NB4 (cell line): ENCODE measurements around the gene SYNJ1.
"Not testable (repeated sequence)": the region's sequence is repeated elsewhere in the genome, so short reads cannot be mapped to it uniquely, and the experiment has no call there.

Experiments used
- DNase-seq: peaks from one replicate; pipeline ENCODE4 v3.0.0; 2010; ENCODE audit warnings: low read depth
- H3K4me3 ChIP-seq: one replicate; pipeline ENCODE4 v1.5.1; 2011; ENCODE audit warnings: mild to moderate bottlenecking, low read depth, low read length, moderate library complexity
- CTCF ChIP-seq: IDR thresholded peaks from one replicate; pipeline ENCODE4 v1.5.1; 2012; ENCODE audit warnings: low read depth, low read length
- MAX ChIP-seq: IDR thresholded peaks from 2 replicates; pipeline ENCODE4 v1.6.1; 2011; ENCODE audit warnings: low read depth, low read length
- MYC ChIP-seq: IDR thresholded peaks from 2 replicates; pipeline ENCODE4 v1.6.1; 2011; ENCODE audit warnings: low read depth, low read length
- POLR2A ChIP-seq: IDR thresholded peaks from 2 replicates; pipeline ENCODE4 v1.6.1; 2011; ENCODE audit warnings: mild to moderate bottlenecking; ENCODE audit not compliant: insufficient read length; ENCODE audit errors: extremely low read depth

Gene SYNJ1

GRCh38 chr21:32682696-32683474 lies 44.9 kb downstream of the SYNJ1 start:
- H3K4me3 ChIP-seq: no peak overlapping the region
- TF ChIP-seq MAX: no peak
- no peak for TF ChIP-seq MYC
- TF ChIP-seq CTCF: no peak
- no peak for DNase-seq

- TF ChIP-seq MYC (no peak), POLR2A (no peak), CTCF (no peak), MAX (no peak)
- DNase-seq: no peak
- no peak overlapping the region for H3K4me3 ChIP-seq
Measured at GRCh38 chr21:32674731-32675130, 53.1 kb downstream of the SYNJ1 start.

- DNase-seq: no peak
- no peak overlapping the region for H3K4me3 ChIP-seq
- TF ChIP-seq POLR2A: no peak
- TF ChIP-seq MYC: no peak
- TF ChIP-seq CTCF: no peak
- no peak for TF ChIP-seq MAX
Measured at GRCh38 chr21:32674038-32674437, 53.8 kb downstream of the SYNJ1 start.

GRCh38 chr21:32666258-32666657 lies 61.6 kb downstream of the SYNJ1 start:
- no peak for DNase-seq
- H3K4me3 ChIP-seq: no peak overlapping the region
- TF ChIP-seq POLR2A (no peak), MAX (no peak), MYC (no peak), CTCF (no peak)

- not testable (repeated sequence) for DNase-seq, H3K4me3 ChIP-seq
Measured at GRCh38 chr21:32664095-32664494, 63.7 kb downstream of the SYNJ1 start.

GRCh38 chr21:32661981-32662380 lies 65.8 kb downstream of the SYNJ1 start:
- H3K4me3 ChIP-seq, DNase-seq: not testable (repeated sequence)

- not testable (repeated sequence) for H3K4me3 ChIP-seq, DNase-seq
Measured at GRCh38 chr21:32661026-32661782, 66.6 kb downstream of the SYNJ1 start.
